Measurements from ENCODE around the gene NT5DC3.
"Not testable (repeated sequence)": the region's sequence is repeated elsewhere in the genome, so short reads cannot be mapped to it uniquely, and the experiment has no call there.

The NT5DC3 gene

GRCh38 chr12:103846415-103846814 is 5.4 kb upstream of the NT5DC3 start:
- H3K4me3 ChIP-seq (ENCODE audit: low read length), result no peak overlapping the region
- no peak for TF ChIP-seq ZNF274 (IDR thresholded peaks at IDR 0.05; ENCODE audit: low read depth, low read length)

GRCh38 chr12:103844305-103844704 is 3.3 kb upstream of the NT5DC3 start:
- no peak for TF ChIP-seq ZNF274 (IDR thresholded peaks at IDR 0.05; ENCODE audit: low read depth, low read length)
- H3K4me3 ChIP-seq (ENCODE audit: low read length), result no peak overlapping the region

- no peak for TF ChIP-seq ZNF274 (IDR thresholded peaks at IDR 0.05; ENCODE audit: low read depth, low read length)
- peak overlapping the region; percentile 58 for H3K4me3 ChIP-seq (ENCODE audit: low read length)
Measured at GRCh38 chr12:103841690-103842584, 903 bp upstream of the NT5DC3 start.

- TF ChIP-seq ZNF274 (IDR thresholded peaks at IDR 0.05; ENCODE audit: low read depth, low read length), result no peak
- peak overlapping the region; percentile 64 for H3K4me3 ChIP-seq (ENCODE audit: low read length)
Measured at GRCh38 chr12:103840462-103840875, 565 bp downstream of the NT5DC3 start.

GRCh38 chr12:103839609-103840461 is 1.2 kb downstream of the NT5DC3 start:
- no peak for TF ChIP-seq ZNF274 (IDR thresholded peaks at IDR 0.05; ENCODE audit: low read depth, low read length)
- H3K4me3 ChIP-seq (ENCODE audit: low read length), result peak overlapping the region; percentile 64

GRCh38 chr12:103839103-103839502 is 1.9 kb downstream of the NT5DC3 start:
- no peak for TF ChIP-seq ZNF274 (IDR thresholded peaks at IDR 0.05; ENCODE audit: low read depth, low read length)
- no peak overlapping the region for H3K4me3 ChIP-seq (ENCODE audit: low read length)

- TF ChIP-seq ZNF274 (IDR thresholded peaks at IDR 0.05; ENCODE audit: low read depth, low read length), result no peak
- no peak overlapping the region for H3K4me3 ChIP-seq (ENCODE audit: low read length)
Measured at GRCh38 chr12:103838254-103838914, 2.6 kb downstream of the NT5DC3 start.

GRCh38 chr12:103836345-103836744 is 4.7 kb downstream of the NT5DC3 start:
- no peak for TF ChIP-seq ZNF274 (IDR thresholded peaks at IDR 0.05; ENCODE audit: low read depth, low read length)

GRCh38 chr12:103835747-103836335 is 5.2 kb downstream of the NT5DC3 start:
- H3K4me3 ChIP-seq (ENCODE audit: low read length), result not testable (repeated sequence)

More at GRCh38 chr12:103836345-103836744, 4.7 kb downstream of the NT5DC3 start:
- H3K4me3 ChIP-seq (ENCODE audit: low read length), result no peak overlapping the region

GRCh38 chr12:103834942-103835341 is 6.1 kb downstream of the NT5DC3 start:
- TF ChIP-seq ZNF274 (IDR thresholded peaks at IDR 0.05; ENCODE audit: low read depth, low read length), result no peak
- no peak overlapping the region for H3K4me3 ChIP-seq (ENCODE audit: low read length)

- TF ChIP-seq ZNF274 (IDR thresholded peaks at IDR 0.05; ENCODE audit: low read depth, low read length), result no peak
- no peak overlapping the region for H3K4me3 ChIP-seq (ENCODE audit: low read length)
Measured at GRCh38 chr12:103833891-103834290, 7.1 kb downstream of the NT5DC3 start.

- TF ChIP-seq ZNF274 (IDR thresholded peaks at IDR 0.05; ENCODE audit: low read depth, low read length), result no peak
- no peak overlapping the region for H3K4me3 ChIP-seq (ENCODE audit: low read length)
Measured at GRCh38 chr12:103833095-103833775, 7.8 kb downstream of the NT5DC3 start.

Measured in GM08714 (cell line).